GM21423 (cell line): ENCODE data around the gene KLC4.
"Not testable (repeated sequence)": the region's sequence is repeated elsewhere in the genome, so short reads cannot be mapped to it uniquely, and the experiment has no call there.

Source experiments
- ATAC-seq: cut with Tn5 transposase; IDR thresholded peaks from one replicate; pipeline ENCODE4 v1.9.1; 2021; ENCODE audit warnings: mild to moderate bottlenecking, moderate library complexity; ENCODE audit not compliant: unreplicated experiment

The KLC4 gene

GRCh38 chr6:43035495-43036194 is 23.8 kb upstream of the KLC4 start:
- ATAC-seq = no peak

DNA sequence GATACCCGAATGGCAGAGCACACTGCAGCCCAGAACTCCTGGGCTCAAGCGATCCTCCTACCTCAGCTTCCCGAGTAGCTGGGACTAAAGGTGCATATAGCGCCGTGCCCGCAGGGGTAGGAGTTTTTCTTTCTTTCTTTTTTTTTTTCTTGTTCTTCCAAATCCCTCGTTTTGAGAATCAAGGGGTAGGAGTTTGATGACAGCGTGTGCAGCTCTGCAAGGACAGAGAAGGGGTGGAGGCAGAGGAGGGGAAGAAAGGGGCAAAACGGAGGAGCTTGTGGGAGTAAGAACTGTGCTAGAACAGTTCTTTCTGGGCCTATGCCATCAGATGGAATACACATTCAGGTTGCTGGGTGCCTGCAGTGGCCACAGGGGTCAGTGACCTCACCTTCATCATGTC is 22.7 kb upstream of the KLC4 start:
- no peak for ATAC-seq

DNA sequence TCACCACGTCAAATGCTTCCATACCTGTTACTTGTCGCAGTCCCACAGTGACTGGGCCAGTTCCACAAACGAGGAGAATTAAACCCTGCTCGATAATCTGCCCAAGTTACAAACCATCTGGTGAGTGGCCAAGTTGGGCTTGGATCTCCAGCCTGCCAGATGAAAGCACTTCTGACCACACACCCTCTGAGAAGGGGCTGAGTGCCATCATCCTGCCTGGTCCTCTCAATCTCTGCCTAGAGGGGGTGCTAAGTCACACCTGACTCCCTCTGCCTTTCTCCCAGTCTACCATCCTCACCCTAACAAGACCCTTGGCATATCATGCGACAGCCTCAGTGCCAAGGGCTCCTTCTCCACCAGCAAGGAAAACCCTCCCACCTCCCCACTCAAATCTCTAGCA is 22.2 kb upstream of the KLC4 start:
- ATAC-seq = no peak

DNA sequence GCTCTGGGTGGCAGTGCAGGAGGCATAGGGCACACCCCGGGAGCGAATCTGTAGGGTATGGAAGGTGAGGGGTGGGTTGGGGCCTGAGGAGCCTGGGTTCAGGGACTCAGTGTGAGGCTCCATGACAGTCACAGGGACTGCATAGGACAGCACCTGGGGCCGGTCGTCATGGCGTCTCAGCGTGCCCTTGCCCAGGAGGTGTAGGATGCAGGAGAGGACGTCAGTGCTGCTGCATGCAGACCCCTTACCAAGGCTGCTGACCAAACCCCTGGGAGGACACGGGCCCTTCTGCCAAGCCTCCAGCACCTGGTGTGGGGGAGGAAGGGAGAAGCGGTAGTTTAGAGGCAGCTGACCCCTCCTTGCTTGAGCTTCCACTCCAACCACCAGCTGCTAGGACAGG is 21.7 kb upstream of the KLC4 start:
- no peak for ATAC-seq

DNA sequence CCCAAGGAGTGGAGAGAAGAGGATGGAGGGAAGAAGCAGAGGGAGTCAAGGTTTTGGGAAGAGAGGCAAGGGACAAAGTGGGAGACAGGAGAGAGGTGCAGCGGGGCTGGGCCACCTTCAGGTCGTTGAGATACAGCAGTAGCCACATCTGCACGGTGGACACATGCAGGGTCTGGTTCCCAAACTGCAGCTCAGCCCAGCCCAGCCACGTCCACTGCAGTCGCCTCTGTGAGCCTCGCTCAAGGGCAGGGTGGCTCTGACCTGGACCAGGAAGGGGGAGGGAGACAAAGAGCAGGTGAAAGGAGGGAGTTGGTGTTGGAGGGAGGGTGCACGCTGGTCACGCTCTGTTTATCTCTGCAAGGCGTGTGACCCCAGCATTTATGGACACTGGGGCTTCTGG is 20.7 kb upstream of the KLC4 start:
- ATAC-seq = no peak

- ATAC-seq = no peak
Observed at GRCh38 chr6:43040542-43041257, 18.7 kb upstream of the KLC4 start.

GRCh38 chr6:43041475-43041874 is 18.0 kb upstream of the KLC4 start:
- ATAC-seq = not testable (repeated sequence)

GRCh38 chr6:43043310-43043709 is 16.1 kb upstream of the KLC4 start:
- ATAC-seq = no peak

DNA sequence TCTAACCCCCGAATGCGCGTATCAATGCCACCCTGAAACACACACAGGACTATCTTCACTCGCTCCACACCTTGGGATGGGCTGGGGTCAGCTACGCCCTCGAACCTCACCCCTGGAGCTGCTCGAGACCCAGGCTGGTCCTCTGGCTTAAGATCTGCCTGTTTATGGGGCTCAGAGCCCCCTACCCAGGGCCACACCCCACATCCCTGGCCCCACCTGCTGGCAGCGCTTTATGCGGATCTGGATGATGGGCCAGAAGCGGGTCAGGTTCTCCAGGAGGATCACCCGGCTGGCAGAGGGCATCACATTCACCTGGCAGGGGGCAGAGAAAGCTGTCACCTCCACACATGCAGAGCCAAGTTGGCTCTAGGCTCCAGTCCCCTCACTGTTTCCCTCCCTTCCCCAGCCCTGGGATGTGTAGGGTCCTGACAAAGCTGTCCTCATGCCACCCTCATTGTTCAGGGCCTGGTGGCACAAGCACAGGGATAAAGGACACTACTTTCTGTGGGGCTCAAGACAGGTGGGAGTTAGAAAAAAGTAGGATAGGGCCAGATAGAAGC is 14.0 kb upstream of the KLC4 start:
- ATAC-seq = no peak

DNA sequence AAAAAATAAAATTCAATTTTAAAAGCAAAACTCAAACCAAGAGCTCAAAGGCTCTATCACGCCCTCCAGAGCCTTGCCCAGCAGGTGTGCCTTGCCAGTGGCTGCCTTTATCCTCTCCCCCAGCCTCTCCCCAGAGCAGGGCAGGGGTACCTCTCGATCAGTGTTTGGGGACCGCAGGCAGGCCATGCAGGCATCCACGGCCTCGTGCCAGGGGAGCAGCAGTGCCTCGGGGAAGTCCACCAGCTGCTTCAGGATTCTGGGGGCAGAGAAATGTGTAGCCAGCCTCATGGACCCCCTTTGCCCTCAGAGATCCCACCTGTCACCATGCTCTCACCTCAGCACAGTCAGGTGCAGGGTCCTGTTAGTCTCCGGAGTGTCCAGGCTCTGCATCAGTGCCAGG is 11.4 kb upstream of the KLC4 start:
- no peak for ATAC-seq

DNA sequence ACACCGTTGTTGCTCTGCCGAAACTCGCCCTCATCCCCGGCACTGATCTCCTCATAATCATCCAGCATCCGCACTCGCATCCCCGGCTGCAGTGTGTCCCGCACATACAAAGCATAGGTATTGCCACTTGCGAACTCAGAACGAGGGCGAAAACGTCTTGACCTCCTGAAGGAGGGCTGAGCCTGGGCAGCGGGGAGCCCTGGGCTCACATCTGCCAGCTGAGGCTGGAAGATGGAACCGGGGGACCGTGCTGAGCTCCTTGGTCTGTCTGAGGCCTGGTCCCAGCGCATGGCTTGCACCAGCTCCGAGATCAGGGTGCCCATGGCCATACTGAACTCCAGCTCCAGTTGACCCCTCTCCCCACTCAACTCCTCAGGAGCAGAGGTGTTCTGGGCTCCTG is 8.4 kb upstream of the KLC4 start:
- no peak for ATAC-seq

GRCh38 chr6:43052225-43052841 is 7.1 kb upstream of the KLC4 start:
- no peak for ATAC-seq

- ATAC-seq = no peak
Observed at GRCh38 chr6:43052842-43053544, 6.4 kb upstream of the KLC4 start.

GRCh38 chr6:43053545-43054205 is 5.8 kb upstream of the KLC4 start, which contains the start of gene CUL7:
TSS of gene CUL7 (minus strand) at chr6:43053851. CDS start at chr6:43052788, 1,063 bp downstream.
- peak; percentile 90 for ATAC-seq

DNA sequence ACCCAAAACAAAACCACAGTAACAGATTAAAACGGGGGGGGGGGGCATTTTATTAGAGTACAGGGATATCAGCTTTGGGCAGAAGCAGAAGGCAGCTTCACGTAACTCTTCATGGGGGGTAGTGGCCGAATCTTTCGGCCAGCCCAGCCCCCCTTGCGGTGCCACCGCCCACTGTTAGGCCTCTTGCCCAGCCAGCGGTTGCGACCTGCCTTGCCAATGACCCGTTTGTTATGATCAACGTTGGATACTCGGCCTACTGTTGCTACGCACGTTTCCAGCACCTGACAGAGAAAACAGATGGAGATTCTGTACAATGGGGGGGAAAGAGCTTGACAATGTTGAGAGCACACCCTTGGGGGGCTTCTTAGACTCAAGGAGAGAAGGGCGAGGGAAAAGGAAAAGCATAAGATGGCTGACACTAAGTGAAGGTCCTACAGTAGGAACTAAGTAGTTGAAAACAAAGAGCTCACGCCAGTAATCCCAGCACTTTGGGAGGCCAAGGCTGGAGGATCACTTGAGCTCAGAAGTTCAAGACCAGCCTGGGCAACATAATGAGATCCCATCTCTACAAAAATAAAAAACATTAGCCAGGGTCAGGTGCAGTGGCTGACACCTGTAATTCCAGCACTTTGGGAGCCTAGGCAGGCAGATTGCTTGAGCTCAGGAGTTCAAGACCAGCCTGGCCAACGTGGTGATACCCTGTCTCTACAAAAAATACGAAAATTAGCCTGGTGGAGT is 5.1 kb upstream of the KLC4 start:
- ATAC-seq = no peak

- no peak for ATAC-seq
Observed at GRCh38 chr6:43055966-43056365, 3.5 kb upstream of the KLC4 start.

DNA sequence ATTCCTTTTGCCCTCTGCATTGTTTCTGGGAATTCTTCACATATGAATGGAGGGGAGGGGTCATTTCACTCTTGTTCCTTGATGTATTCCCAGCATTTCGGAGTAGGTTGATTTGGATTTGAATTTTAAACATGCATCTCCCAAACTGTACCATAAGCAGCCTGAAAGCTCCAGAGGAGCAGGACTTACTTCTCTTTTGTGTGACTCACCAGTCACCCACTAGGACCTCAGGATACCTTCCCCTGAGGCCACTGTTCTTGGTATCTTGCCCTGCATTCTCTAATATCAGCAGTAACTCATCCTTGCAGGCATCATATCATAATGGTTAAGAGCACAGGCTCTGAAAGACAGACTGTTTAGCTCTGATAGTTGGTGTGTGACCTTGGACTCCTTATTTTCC is 900 bp upstream of the KLC4 start:
- ATAC-seq = no peak

GRCh38 chr6:43060034-43060754 is 763 bp downstream of the KLC4 start:
- no peak for ATAC-seq
